ENCODE measurements around the gene AHR.

AHR gene
- 50.9 to 187 (median 63.3) reads per million in 4 donors for total RNA-seq

DNA sequence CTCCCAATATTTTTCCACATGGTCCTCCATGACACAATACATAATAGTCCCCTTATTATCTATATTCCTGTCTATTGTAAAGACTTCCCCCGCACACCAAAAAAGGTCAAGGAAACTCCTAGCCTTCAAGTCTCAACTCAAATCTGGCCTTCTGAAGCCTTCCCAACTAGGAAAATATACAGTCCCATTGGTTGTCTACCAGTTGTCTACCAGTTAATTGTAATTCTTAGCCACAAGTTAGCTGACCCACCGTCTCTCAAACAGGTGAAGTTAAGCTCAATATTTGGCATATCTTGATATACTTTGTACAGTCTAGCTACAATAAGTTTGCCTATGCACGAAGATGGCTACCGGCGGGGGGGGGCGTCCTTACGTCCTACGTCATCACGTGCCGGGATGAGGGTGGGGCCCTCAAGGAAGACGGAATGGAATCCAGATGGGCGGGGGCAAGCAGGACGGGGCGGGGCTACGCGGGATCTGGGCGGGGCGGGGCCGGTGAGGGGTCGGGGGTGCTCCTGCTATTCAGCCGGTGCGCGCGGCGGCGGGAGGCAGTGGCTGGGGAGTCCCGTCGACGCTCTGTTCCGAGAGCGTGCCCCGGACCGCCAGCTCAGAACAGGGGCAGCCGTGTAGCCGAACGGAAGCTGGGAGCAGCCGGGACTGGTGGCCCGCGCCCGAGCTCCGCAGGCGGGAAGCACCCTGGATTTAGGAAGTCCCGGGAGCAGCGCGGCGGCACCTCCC, at the start of gene AHR:
Gene AHR (plus strand): TSS at position 551 of the 738 bp plus-strand sequence. CDS start 613 bp downstream, outside the sequence.
- peak; percentile 72 to 93 (median 83) for DNase-seq

DNA sequence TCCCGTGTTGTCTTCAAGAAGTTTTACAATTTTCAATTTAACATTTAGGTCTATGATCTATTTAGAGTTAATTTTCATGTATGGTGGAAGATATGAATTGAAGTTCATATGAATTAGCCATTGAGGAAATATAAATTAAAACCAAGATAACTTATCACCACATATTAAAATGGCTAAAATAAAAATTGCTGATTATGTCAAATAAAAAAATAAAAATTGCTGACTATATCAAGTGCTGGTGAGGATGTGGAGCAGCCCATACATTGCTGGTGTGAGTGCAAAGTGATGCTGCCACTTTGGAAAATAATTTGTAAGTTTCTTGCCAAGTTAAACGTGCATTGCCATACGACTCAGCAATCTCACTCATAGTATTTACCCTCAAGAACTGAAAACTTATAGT, 44.6 kb upstream of the AHR start:
- no peak for DNase-seq

DNA sequence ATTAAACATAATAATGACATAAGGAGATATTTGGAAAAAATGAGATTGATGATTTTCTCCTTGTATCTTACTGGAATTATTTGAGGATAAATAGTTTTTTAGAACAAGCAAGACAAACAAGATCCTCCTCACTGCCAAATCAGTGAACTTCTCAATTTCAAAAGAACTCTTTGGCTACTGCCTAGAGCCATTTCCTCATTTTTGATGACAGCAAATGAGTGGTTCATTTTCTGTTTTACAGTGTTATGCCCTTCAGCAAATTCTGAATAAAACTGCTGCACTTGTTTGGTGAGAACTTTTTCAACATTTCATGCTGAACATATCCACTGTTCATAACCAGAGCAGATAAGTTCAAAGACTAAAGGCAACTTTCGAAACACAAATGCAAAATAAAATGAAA, 42.5 kb upstream of the AHR start:
- no peak for DNase-seq

DNA sequence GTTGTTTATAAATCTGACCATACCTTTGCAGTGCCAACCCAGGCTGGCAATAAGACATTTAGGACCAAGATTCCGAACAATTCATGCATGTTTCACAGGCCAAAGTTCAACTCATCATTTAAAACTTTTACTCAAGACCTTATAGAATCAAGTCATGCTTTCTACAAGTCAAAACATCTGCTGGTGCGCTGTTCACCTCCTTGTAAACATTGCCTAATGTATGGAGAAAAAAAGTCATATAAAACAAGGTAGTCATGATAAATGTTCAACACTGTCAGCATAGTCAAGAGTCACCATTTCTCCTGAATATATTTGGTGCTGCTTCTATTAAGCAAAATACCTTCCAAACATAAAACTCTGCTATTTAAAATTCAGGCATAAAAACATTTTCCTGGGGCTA, 42.1 kb upstream of the AHR start:
- no peak for DNase-seq

DNA sequence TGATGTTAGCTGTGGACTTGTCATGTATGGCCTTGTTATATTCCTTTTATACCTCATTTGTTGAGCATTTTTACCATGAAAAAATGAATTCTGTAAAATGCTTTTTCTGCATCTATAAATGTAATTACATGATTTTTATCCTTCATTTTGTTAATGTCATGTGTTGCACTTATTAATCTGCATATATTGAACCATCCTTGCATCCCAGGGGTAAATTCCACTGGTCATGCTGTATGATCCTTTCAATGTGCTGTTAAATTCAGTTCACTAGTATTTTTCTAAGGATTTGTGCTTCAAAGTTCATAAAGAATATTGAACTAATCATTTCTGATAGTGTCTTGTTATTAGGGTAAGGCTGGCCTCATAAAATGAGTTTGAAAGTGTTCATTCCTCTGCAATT, 31.9 kb upstream of the AHR start:
- no peak for DNase-seq

DNA sequence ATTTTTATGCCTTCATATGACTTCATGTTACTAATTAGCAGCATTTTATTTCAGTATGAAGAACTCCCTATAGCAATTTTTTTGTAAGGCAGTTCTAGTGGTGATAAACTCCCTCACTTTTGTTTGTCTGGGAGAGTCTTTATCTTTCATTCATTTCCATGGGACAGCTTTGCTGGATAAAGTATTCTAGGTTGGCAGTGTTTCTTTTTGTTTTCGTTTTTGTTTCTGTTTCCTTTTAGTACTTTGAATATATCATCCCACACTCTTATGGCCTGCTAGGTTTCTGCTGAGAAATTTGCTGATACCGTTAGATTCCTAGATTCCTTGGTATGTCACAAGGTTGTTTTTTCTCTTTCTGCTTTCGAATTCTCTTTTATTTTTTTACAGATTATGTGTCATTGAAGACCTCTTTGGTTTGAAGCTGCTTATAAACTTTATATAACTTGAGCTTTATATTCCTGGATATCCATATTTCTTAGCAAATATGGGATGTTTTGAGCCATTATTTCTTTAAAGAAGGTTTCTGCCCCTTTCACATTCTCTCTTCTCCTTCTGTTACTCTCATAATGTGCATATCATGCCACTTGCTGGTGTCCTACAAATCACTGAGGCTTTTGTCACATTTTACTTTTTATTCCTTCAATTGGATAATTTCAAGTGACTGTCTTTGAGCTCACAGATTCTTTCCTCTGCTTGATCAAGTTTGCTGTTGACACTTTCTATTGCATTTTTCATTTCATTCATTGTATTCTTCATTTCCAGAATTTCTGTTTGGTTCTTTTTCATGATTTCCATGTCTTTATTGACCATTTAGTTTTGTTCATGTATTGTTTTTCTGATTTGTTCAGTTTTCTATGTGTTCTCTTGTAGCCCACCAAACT, 28.9 kb upstream of the AHR start:
- DNase-seq, result no peak

DNA sequence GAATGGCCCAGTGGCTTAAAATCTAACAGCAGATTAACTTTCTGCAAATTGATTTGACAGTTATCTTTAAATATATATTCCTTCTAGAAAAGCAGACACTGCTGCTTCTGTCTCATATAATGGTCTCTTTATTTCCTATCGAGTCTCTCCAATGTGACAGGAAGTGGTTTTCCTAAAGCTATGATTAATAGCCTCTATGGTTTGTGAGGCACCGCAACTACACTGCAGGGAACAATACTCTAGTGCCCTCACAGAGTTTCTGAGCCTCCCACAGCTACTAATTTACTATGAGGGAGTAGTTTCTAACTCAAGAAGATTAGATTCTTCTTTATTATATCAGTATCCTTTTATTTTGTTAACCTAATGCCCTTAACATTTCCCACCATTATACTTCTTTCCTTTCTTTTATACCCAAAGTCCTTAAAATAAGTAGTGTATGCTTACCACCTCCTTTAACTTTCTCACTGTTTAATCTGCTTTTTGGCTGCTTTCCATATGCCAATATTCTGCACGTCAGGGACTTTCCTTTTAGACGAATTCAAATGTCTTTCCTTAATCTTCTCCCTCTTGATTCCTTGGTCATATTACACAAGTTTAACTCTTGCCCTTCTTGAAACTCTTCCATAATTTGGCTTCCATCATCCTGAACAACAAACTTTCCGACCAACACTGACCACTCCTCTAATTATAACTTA, 23.8 kb upstream of the AHR start:
- peak in 1 of 5 donors; percentile 44 for DNase-seq

DNA sequence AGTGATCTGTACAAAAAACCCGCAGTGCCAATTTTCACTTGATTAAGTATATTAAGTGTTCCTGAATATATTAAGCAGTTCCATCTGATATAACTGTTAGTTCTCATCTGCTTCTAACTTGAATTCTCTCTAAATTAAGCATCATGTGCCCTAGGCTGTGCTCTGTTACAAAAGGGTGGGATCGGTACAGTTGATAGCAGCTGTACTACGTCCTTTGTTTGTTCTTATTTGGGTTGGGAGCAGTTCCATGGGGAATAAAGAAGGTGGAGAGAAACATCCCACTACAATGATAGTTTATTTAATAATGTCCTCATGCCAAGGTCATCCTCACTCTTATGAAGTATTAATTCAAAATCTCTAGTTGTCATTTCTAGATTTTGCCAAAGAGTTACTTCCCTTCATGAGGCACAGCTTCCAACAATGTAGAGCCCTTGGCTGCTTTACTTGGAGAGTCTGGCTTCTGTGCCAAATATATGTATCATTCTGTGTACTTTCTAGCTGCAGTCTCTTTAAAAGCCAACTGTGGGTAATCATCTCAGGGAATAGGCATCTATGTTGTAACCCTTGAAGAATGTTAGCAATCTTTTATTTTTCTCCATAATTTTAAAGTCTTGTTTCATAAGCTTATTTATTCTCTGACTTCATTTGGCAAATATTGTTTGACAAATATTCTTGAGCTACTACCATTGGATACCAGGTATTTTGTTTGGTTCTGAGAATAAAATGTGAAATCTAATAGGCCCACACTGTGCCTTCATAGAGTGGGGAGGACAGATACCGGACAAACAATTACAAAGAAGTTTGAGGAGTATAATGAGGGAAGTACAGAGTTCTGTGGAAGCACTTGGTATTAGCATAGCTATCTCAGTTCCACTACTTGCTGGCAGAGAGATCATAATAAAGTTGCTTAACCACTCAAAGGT, 22.4 kb upstream of the AHR start:
- no peak for DNase-seq

DNA sequence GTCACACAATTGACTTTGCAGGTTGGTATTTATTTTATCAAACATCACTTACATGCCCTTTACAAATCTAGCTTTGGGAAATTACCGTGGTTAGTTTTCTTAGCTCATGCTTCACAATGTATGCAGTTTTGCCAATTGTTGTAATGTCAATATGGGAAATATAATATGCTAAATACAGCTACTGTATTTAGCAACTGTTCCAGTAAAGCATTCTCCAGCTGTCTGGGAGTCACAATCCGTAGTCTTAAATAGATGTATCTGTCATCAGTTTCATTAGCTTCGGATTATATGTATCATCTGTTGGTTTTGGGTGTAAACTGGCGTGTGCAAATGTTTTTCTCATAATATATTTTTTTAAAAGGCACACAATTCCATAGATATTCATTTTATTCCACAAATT, 19.4 kb upstream of the AHR start:
- DNase-seq, result no peak

DNA sequence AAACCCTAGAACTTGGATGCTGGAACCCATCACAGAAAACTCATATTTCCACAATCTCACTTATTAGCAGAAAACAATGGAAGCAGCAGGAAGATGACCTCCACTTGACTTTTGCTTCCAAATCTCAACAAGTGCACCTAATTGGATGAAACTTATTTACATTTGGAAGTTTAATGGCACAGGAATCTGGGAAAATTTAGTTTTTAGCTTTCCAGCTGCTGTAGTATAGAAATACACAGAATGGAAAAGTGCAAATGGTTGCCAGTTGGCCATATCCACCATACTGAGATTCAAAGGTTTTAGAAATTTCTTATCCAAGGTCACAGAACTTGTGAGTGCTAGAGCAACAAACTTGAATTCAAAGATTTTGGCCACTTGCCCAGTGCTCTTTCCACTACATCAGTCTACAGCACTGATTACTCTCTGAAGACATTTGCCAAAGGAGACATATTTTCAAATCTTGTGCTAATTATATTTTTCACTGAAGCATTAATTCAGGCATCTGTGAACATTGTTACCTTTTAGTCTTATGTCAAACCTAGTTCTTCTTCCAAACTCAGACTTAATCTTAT, 9.3 kb upstream of the AHR start:
- DNase-seq, result no peak

DNA sequence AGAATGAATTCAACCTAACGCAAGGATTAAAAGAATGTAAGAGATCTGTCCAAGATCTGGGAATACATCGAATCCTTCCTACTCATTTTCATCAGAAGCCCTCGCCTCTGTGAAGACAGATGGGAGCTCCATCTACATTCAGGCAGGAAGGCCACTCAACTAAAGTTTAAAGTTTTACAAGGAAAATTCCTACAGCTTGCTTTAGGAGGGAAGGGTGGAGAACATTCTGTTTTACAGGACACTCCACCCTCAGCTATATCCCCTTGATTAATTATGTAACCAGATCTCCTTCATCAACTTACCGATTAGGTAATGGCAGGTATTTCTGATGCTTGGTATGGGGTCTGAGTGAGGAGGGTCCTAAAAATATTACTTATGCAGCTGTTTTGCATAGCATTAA, 5.6 kb upstream of the AHR start:
- DNase-seq, result no peak

DNA sequence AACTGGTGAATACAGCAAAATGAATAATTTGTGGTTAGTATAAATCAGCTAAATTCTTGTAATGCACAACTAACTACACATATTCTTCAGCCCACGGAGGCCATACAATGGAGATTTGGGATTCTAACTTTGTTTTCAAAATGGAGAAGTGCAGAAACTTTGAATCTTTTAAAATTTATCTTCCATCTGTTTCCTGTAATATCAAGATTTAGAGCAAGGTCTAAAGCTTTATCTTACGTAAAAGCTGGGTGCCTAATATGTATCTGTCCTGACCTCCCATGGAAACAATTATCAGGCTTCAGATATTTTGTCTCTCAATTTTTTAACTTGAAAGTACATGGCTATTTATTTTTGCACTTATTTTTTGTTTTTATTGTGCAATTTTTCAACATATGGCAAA, 5.0 kb upstream of the AHR start:
- no peak for DNase-seq

DNA sequence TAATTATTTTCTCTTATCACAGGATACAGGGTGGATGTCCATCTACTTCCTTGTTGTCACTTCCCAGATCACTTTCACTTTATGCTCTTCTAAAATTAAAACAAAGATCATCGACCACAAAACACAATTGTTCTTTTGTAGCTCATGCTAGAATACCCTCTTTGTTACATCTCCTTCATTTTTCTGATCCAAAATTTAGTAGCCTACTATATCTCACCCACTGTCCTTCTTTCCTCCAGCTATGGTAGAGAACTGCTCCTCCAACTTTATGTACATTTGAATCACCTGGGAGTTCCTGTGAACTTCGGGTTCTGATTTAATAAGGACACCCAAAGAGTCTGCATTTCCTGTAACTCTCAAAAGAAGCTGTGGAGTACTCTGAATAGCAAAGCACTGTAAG, 1.2 kb upstream of the AHR start:
- DNase-seq, result no peak

DNA sequence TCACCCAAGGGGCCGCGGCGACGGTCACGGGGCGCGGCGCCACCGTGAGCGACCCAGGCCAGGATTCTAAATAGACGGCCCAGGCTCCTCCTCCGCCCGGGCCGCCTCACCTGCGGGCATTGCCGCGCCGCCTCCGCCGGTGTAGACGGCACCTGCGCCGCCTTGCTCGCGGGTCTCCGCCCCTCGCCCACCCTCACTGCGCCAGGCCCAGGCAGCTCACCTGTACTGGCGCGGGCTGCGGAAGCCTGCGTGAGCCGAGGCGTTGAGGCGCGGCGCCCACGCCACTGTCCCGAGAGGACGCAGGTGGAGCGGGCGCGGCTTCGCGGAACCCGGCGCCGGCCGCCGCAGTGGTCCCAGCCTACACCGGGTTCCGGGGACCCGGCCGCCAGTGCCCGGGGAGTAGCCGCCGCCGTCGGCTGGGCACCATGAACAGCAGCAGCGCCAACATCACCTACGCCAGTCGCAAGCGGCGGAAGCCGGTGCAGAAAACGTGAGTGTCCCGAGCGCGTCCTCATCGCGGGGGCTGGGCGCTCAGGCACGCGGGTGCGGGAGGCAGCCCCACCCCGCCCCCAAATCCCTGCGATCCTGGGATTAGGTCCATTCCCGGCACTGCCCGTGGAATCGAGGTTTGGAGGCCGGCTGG, 509 bp downstream of the AHR start:
- peak; percentile 20 to 65 (median 48) for DNase-seq

DNA sequence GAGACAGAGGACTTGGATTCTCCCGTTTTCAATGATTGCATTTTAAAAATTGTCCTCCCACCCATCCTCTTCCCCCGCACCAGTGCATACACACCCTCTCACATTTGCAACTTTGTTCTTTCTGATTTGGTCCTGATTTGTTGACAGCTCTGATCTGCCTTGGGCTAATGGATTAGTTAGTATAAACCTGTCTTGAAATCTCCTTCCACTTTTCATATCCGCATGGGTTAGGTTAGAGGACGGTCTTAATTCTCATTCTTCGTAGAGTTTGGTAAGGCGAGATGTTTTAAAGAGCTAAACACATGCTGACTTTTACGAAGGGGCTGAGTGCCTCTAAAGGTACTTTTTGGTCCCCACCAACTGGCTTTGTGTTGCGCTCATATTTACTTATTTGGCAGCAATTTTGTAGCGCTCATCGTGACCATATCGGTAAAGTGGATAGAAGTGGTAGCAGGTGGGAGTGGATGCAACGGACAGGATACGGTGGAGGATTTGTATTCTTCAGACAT, 1.1 kb downstream of the AHR start:
- DNase-seq, result peak in 2 of 5 donors; percentile 4 to 50

DNA sequence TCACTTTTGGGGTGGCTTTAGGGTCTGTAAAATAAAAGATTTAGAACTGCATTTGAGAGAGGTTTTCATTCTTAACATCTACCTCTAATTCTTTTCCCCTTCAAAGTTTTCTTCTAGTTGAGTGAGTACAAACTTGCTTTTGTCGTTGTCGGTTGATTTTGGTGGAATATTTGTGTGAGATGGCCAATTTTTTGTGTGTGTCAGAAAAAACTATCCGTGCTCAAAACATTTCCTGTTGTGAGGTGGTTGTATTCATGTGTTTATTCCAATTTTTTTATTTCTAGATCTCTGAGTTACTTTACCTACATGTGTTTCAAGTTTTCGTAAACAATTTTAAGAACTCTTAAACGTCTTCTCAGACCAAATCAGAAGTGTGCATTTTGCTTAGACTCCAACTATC, 1.6 kb downstream of the AHR start:
- no peak for DNase-seq

DNA sequence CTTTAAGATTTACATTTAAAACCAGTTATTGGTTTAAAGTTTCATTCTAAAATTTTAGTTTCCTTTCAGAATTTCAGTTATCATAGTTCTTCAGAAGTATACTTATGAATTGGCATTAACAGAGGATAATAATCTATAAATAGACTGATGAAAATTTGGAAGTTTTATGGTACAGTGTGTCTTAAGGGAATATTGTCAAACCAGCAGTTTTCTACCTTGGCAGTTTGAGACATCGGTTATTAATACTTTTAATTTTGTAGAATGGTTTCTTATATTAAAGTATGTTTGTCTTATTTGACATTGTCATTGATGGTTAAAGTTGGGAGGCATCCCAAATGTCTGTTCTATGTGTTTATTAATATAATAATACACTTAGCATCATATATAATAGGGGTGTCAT, 2.0 kb downstream of the AHR start:
- DNase-seq, result no peak

DNA sequence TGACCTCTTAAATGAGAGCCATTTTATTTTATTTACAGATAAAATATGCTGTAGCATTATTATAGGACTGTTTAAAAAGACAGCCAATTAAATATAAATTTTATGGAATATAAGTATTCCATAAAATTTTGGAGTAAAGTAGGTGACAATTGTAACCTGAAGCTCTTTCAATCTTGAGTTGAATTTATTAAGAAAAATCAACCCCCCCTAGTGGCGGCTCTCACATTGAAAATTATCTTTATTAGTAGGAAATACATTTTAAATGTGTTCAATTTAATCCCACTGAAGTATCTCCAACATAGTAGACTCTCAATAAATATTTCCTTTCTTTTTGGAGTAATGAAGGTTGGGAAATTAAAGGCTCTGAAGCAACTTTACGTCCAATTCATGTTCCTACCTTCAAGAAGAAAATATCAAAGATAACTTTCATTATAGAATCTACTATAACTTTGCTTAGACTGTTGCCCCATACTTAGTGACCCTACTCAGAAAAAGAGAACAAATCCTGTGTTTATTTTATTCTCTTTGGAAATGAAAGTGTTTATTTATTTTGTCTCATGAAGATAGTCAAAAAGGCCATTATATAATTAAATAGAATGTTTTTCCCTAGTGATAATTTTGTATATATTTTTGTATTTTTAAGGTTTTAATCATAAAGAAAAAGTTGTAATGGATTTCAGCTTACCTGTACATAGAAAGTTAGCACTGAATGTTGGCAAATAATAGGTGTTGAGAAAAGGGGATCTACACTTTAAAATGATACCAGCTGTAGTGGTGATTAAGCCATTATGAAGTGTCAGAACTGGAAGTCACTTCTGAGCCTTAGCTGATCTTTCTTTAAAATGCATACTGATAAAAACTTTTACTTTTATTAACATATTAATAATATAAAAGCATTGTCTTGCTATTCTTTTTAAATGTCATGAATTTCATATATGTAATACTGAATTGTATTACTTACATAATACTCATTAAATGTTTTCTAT, 3.3 kb downstream of the AHR start:
- peak in 4 of 5 donors; percentile 6 to 54 (median 26) for DNase-seq

DNA sequence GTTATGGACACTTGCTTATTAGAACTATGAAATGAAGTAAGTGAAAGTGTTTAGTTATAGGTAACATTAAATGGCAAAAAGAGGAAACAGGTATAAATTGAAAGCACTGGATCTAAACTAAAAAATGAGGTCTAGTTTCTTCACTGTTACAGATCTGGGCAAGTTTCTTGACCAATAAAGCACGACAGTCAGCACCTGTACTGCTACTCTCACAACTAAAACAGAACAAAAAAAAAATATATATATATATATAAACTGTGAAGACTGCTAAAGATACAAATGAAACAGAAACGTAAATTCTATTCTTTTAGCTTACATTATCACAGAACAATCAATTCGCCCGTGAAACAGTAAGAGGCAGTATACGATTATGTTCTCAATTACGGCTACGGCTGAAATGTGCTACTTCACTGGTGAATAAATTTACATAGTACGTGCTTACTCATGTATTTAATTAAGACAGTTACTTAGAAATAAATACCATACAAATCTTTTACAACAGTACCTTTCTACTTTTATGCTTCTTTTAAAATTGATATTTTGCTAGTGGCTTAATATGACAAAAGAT, 4.2 kb downstream of the AHR start:
- peak in 1 of 5 donors; percentile 46 for DNase-seq
